NCI-H1105 (cell line): ENCODE measurements around the gene TRAF3.
"Not testable (repeated sequence)": the region's sequence is repeated elsewhere in the genome, so short reads cannot be mapped to it uniquely, and the experiment has no call there.

Experiments
- DNase-seq: peaks from one replicate; lab custom pipeline; 2025; lab: John Stamatoyannopoulos, UW

The TRAF3 gene

DNA sequence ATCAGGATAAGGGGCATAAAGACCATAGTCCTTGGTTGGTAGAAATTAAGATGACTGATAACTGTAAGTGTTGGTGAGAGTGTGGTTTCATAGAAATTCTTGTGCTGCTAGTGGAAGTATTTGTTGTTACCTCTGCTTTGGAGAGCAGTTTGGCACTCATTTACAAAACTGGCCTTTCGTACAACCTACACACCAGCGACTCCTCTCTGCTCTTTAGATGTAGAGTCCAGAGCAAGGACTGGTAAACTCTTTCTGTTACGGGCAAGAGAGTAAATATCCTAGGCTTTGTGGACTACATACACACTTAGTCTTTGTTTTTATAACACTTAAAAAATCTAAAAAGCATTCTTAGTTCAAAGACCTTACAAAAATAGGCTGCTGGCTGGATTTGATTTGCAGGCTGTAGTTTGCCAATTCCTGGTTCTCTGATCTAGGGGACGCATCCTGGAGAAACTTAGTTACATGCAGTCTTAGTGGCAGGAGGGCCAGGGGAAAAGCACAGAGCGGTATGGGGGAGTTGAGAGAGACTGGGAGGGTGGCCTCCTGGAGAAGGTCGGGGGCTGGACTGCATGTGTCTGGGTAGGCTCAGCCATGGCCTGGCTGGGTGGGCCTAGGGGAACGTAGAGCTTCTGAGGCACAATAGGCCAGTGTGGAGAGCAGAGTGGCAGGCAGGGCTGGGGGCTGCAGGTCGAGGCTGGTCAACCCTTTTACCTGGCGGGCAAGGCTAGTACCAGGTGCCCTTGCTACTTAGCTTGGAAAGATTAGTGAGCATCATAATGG, 89.9 kb downstream of the TRAF3 start:
- DNase-seq: no peak

DNA sequence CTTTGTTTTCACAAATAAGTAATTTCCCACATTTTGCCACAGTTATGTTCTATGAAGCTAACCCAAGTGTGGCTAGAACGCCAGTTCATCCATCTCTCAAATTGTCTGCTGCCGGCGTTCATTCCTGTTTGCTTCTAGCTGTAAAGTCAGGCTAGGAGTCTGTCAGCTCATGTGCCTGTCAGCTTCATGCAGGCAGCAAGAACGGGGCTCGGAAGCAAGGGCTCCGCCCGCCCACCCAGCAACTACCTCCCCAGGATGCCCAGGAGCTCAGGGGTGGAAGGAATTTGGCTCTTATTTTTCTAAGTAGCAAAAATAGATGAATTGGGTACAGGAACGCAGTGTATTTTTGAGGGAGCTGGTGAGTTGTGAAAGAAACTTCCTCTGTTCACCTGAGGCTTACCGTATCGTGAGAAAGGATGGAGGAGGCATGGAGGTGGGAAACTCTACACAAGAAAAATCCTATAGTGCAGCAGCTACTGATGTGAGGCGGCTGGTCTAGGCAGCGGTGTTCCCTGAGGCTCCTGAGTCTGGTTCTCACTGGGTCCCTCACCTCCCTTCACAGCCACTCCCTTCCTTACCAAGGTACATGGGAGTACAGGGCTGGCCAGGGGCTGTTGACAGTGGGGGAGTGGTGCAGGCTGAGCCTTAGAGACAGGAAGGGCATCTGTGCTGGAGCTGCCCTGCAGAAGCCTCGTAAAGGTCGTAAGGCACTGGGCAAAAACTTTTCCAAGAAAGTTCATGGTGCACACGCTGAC, 90.8 kb downstream of the TRAF3 start:
- no peak for DNase-seq

DNA sequence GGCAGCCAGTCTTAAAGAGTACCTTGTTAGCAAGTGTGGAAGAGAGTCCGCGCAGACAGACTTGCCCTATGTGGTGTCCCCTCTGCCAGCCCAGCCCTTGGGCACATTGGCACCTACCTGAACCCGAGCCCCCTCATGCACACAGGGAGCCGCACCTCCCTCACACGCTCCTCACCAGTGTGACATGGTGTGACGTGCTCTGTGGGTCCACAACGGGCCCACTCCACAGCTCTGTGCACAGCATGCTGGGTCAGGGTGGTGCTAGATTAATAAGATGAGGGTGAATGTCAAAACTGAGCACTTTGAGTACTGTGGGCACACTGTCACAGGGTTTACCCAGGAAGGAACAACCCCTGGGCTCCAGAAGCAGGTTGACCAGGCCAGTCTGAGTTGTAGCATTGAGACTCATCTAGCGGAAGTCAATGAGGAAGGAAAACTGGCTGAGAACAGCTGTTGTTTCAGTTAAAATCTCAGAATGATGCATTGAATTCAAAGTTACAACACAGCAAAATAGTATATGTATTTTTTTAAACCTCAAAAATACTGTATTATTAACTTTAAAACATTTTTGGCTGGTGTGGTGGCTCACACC, 91.8 kb downstream of the TRAF3 start:
- no peak for DNase-seq

DNA sequence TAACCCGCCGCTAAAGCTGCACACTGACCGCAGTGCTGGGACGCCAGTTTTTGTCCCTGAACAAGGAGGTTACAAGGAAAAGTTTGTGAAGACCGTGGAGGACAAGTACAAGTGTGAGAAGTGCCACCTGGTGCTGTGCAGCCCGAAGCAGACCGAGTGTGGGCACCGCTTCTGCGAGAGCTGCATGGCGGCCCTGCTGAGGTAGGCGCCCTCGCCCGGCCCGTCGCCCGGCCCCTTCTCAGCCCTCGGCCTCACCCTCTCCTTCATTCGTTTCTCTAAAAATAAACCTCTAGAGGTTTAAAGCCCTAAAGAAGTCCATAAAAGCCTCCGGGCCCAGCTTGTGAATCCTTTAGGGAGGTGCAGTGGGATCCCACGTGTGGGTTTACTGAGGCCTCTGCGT, 93.0 kb downstream of the TRAF3 start:
- DNase-seq: no peak

DNA sequence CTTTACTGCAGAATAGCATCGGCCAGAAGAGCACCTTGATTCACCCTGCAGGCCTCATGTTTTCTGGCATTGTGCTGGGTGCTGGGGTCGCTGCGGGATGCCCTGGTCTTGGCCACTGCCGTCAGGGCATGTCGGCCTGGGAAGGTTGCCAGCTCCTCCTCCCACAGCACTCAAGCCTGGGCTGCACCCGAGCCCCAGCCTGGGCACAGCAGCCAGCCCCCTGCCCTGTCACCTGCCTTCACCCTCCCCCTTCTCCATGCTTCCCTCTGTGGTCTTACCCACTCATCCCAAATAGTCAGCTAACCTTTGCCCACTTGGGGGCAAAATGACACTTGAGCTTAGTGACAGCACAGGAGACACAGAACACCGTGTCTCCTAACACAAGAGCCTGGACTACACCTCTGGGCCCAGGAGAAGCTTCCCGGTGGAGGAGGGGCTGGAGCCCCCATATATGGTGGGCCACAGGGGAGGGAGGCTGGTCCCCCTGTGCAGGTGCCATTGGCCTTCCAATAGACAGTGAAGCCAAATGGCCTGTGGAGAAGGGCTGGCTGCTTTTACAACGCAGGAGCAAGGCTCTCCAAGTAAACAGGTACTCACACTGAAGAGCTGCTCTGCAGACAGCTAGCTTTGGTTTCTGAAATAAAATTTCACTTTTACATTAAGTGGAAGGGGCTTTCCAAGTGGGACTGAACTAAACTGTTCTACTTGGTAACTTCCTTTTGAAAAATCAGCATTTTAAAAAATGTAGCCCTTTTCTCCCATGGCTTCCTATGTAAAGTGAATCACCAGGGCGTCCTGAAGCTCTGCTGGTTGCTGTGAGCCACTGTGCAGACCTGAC, 94.0 kb downstream of the TRAF3 start:
- peak; percentile 67 for DNase-seq

DNA sequence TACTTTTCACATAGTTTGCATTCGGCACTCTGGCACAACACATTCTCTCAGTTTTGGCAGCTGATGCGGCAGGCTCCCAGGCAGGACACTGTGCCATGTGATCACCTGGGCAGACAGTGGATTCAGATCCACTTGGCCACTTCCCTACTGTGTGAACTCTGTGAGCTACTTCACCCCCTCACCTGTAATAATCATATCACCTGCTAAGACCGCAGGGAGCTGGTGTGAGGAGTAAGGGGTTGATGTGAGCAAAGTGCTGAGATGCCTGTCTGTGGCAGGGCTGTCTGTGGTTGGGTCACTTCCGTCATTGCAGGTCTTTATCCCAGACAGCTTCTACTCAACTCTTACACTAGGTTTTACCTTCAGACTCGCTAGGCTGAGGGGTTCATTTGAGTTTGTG, 94.8 kb downstream of the TRAF3 start:
- no peak for DNase-seq

DNA sequence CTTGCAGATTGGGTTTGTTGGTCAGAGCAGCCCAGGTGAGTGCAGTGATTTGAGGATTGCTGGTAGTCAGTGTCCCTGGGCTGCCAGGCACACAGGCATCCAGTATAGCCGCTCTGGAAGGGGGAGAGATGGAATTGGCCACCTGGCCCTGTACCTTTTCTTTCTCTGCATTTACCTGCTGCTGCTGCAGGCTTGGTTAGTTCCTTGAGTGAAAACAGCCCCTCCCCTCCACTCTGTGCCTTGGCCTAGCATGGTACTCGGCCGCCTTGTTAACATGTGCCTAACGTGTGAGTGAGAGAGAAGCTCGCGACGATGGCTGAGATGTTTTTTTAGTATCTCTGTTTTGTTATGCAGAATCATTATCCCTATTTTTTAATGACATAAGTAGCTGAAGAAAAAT, 95.9 kb downstream of the TRAF3 start:
- DNase-seq: no peak

DNA sequence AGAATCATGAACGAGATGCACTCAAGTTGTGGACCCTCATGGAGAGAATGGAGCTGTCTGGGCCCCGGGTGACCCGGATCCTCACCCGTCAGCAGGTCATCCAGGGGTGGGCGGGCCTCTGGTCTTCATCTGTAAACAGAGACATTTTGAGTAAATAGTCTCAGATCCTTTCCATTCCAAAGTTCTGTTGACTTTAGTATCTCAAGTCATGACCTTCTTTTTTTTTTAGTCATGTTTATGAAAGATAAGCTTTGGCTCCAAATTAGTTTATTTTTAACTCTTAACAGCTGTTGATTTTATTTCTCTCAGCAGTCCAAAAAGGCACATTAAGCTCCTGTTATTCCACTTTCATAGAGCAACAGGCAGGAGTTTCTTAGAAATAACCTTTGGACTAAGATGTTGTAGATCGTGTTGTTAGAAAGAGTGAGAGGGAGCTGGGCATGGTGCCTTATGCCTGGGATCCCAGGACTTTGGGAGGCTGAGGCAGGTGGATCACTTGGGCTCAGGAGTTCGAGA, 96.4 kb downstream of the TRAF3 start:
- no peak for DNase-seq

DNA sequence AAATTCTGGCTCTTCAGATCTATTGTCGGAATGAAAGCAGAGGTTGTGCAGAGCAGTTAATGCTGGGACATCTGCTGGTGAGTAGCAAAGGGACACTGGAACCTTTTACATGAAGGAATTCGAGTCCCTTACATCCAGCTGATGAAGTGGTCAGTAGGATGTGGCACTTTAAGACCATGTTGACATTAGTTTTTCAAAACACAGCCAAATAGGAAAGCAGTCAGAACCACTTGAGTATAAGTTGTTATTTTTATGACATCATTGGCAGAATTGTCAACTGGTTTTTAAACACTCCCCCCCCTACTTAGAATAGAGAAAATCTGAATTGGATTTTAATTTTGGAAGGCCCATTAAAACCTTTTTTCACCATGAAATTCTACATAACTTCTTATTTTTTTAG, 98.4 kb downstream of the TRAF3 start:
- no peak for DNase-seq

DNA sequence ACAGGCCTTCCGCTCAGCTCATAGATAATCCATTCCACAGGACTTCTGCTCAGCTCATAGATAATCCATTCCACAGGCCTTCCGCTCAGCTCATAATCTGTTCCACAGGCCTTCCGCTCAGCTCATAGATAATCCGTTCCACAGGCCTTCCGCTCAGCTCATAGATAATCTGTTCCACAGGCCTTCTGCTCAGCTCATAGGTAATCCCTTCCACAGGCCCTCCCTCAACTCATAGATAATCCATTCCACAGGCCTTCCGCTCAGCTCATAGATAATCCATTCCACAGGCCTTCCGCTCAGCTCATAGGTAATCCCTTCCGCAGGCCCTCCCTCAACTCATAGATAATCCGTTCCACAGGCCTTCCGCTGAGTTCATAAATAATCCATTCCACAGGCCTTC, 100.3 kb downstream of the TRAF3 start:
- DNase-seq: not testable (repeated sequence)

DNA sequence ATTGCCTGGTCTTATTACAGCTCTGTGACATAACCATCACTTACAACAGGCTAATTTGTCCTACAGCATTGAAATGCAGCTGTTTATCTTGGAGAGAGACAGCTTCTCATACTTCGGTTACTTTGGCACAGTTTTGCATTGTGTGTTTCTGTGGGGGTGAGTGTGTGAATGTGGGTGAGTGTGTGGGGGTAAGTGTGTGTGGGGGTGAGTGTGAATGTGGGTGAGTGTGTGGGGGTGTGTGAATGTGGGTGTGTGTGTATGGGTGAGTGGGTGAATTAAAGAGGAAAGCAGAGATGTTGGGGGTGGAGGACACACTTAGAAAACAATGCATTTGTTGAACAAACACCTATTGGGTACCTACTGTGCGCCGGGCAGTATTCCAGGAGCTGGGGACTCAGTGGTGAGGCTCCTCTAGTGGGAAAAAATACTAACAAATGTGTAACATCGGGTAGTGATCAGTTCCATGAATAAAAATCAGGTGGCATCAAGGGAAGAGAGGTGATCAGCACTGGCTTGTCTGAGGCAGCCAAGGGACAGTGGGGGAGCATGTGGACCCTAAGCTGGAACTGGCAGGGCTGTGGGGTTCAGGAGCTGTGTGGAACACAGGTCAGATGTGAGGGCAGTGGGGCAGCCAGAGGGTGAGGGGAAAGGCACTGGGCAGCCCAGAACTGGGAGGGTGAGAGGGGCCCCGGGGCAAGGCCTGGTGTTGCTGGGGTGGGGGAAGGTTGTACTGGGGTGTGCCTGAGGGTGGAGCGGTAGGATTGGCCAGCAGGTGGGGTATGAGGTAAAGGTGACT, 101.1 kb downstream of the TRAF3 start:
- no peak for DNase-seq

DNA sequence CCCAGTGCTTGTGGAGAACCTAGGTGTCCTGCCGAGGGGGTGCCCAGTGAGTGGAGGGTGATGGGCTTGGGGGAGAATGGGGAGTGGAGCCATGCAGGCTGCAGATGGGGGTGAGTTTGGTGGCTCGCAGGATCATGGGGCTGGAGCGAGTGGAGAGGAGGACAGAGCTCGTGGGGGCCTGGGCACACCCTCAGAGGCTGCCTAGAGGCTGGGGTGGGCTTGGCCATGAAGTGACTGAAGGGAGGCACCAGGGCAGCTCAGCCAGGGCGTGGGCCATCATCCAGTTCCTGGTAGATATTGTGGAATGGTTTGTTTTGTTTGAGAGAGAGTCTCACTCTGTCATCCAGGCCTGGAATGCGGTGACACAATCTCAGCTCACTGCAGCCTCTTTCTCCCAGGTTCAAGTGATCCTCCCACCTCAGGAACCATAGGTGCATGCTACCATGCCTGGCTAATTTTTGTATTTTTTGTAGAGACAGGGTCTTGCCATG, 101.8 kb downstream of the TRAF3 start:
- no peak for DNase-seq

DNA sequence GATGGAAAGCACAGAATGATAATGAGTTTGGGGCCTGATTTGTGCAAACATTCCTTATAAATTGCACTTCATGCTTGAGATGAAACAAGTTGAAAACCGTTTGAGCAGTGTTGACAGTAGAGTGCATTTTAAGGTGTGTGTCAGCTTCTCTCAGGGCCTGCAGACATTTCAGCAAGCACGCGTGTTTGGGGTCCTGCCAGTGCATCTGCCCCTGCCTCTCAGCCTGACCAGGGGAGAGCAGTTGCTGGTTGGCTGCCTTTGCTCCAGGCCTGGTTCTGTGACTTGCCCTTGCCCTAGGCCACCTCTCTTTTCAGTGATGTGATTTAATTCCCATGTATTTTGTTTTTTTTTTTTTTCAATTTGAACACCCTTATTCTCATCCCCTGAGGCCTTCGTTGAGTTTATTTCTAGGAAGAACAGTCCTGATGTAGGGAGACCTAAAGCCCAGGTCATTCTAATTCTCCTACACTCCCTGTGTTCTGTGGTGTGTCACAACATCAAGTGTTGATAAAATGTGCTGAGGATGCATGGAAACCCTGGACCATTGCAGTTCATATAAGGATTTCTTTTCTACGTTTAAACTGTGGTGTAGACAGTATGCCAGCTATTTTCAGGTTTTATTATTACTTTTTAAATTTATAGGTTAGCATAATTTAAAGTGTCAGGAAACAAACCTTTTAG, 105.1 kb downstream of the TRAF3 start:
- no peak for DNase-seq

DNA sequence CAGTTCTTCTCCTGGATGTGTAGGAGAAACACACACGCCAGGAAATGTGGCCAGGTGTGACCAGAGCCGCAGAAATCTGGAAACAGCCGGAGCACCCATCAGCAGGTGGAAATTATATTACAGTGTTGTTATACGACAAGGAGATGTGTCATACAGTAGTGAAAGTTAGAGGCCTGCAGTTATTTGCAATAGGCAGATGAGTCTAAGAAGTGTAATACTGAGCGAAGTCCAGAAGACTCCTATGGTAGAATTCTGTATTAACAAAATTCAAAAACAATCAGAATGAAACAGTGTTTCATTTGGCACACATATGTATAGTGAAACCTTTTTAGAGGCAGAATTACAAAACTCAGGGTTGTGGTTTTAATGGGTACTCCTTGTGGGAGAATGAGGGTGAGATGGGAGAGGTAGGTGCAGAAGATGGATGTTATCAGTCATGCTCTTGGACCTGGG, 105.9 kb downstream of the TRAF3 start:
- DNase-seq: no peak

DNA sequence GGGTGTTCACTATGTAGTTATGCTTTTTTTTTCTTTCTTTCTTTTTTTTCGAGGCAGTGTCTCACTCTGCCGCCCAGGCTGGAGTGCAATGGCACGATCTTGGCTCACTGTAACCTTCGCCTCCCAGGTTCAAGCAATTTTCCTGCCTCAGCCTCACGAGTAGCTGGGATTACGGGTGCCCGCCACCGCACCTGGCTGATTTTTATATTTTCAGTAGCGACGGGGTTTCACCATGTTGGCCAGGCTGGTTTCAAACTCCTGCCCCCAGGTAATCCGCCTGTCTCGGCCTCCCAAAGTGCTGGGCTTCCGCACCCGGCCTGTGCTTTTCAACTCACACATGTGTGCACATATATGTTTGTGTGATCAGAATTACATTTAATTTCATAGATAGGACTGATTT, 106.3 kb downstream of the TRAF3 start:
- DNase-seq: no peak

DNA sequence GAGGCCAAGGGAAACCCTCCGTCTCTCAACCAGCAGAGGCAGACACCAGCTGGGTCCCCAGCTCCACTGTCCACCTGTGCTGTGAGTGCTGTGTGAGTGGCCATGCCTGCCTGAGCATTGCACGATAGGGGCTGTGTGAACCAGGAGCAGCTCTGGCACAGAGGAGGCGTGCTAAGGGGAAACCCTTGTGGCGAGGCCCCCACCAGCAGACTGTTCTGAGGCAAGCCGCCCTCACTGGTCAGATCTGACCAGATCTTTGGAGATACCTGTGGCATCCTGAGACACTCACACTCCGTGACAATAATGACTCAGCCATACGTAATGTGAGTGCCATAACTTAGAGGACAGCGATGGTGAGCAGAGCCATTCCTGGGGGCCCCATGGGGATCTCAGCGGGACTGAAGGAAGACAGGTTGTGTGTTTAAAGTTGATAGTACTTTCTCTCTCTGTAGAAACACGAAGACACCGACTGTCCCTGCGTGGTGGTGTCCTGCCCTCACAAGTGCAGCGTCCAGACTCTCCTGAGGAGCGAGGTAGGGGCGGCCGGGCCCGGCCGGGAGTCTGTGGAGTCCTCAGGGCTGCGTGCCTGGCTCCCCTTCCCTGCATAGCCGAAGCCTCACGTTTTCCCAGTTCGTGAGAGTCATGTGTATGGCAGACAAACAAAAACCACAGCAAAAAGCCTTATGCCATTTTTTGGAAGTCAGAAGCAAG, 108.6 kb downstream of the TRAF3 start:
- DNase-seq: no peak

DNA sequence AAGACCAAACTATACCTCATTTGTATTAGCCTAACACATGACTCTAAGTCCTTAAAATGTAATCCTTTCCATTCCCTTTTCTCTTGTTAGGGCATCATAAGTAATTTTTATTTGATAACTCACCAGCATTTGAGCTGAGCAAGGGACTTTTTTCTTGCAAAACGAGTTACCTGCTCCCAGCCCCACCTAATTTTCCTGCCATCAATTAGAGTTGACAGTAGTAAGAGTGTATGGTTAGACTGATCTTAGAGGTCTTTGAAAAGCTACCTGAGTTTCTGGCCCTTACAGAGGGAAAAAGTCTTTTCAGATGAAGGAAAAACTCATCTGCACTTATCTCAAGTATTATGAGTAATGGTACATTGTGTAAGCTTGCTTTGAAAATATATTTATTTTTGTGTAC, 111.5 kb downstream of the TRAF3 start:
- DNase-seq: no peak

DNA sequence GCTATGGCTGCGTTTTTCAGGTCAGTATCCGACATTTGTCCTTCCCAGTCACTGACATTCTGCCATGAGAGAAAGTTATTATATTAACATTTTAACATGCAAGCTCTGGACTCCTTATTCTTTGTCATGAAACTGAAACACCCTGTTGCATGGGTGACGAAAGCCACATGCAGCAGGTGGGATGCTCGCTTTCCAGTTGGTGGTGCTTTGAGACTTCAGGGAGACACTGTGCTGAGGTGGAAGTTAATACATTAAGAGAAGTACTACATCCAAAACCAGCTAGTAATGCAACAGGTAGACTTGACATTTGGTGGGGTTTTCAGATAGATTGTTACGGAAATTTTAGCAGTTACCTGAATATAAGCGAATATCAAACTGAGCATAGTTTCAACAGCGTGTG, 112.4 kb downstream of the TRAF3 start:
- no peak for DNase-seq

DNA sequence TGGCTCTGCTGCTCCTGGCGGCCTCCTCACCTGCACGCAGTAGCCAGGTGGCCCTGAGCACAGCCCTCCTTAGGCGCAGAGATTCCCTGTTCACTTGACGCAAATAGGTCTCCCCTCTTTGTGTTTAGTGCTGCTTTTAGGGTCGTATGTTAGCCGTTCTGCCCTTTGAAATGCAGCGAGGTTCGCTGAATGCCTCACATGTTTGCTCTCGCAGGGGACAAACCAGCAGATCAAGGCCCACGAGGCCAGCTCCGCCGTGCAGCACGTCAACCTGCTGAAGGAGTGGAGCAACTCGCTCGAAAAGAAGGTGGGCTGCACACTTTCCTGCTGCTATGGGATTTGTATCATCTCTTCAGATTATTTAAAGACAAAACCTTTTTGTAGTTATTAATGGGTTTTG, 113.9 kb downstream of the TRAF3 start:
- no peak for DNase-seq

DNA sequence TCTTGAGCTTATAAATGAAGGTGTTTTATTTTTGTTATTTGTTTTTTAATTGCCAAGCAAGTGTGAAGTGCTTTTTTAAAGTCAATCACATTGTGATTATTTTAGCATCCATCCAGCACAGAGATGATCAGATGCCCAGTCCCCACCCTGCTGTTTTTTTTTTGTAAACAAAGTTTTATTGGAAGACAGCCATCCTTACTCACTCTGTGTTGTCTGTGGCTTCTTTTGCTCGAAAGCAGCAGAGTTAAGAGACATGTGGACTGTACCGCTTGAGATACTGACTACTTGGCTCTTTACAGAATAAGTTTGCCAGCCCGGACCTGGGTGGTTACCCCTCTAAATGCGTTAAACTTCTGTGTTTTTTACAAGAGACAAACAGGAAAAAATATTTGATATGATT, 114.3 kb downstream of the TRAF3 start:
- DNase-seq: no peak
